Measurements from ENCODE around the gene TRMT61A. TPM values are rescaled to one million over a fixed set of nuclear protein-coding genes. Genes with fewer than 3 reads are reported as not detected.

Gene TRMT61A
- total and polyA plus RNA-seq, 2 of the 13 experiments (the other 11 are each of a cell fraction or from before 2014, with no cell fraction given): 6.5 to 13.6 TPM

DNA sequence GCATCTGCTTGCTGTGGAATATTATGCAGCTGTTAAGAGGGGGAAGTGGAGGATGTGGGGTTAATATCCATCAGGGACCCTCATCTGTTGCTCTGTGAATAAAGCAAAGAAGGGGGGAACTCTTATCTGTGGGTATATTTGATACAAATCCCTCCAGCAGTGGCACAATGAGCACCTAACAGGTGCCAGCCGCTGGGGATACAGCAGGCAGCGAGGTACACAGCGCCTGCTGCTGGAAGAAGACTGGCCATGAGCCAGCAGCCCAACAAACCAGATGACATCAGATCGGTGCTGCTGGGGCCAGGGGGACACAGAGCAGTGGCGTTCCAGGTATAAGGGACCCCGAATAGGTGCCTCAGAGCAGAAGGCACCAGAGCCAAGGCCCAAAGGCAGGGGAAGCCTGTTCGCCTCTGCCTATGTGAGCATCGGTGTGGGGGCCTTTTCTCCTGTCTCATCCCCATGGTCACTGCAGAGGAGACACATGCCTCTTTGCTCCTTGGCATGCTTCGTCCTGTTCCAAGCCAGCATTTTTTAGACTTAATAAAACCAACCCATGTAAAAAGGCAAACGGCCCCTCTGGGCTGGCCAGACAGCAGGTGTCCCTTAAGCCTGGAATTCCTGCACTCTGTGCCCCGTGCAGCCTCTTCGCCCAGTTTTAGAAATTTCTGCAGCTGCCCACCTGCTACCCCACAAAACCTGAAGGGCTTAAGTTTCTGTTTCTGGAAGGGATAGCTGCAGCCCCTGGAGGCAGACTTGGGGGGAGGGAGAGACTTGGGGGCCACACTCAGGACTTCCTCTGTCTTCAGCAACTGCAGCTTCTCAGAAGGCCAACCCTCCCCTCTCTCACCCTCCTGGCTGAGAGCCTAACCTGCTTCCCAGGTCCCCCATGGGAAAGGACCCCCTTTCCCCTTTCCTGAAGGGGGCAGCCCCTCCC, 4.7 kb upstream of the TRMT61A start (continued):
- TF ChIP-seq ZNF781 (CRISPR knock-in tag; IDR thresholded peaks at IDR 0.05; ENCODE audit: borderline replicate concordance, not compliant biosample characterization): no peak
- TF ChIP-seq ZNF652 (CRISPR knock-in tag; IDR thresholded peaks at IDR 0.05; ENCODE audit: borderline replicate concordance, low read depth): no peak
- TF ChIP-seq ZNF337 (CRISPR knock-in tag; IDR thresholded peaks at IDR 0.05; ENCODE audit: borderline replicate concordance, low read depth): no peak
- TF ChIP-seq ZNF256 (CRISPR knock-in tag; conservative IDR thresholded peaks at IDR 0.05): 0 out of 2 replicates have a peak, but pooled peaks have one; percentile 39
- TF ChIP-seq MYC (CRISPR knock-in tag; IDR thresholded peaks at IDR 0.05; ENCODE audit: borderline replicate concordance): no peak
- no peak for TF ChIP-seq ZNF775 (CRISPR knock-in tag; IDR thresholded peaks at IDR 0.05; ENCODE audit: borderline replicate concordance)
- TF ChIP-seq, protein P1, sequence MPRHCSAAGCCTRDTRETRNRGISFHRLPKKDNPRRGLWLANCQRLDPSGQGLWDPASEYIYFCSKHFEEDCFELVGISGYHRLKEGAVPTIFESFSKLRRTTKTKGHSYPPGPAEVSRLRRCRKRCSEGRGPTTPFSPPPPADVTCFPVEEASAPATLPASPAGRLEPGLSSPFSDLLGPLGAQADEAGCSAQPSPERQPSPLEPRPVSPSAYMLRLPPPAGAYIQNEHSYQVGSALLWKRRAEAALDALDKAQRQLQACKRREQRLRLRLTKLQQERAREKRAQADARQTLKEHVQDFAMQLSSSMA (CRISPR knock-in tag; IDR thresholded peaks at IDR 0.05): no peak
- peak; percentile 47 for TF ChIP-seq AGO1 (IDR thresholded peaks at IDR 0.05; ENCODE audit: low read depth, low read length, poor library complexity, severe bottlenecking)
- no peak for TF ChIP-seq SNRNP70 (IDR thresholded peaks at IDR 0.05; ENCODE audit: low read depth, low read length)
- TF ChIP-seq, protein P2, sequence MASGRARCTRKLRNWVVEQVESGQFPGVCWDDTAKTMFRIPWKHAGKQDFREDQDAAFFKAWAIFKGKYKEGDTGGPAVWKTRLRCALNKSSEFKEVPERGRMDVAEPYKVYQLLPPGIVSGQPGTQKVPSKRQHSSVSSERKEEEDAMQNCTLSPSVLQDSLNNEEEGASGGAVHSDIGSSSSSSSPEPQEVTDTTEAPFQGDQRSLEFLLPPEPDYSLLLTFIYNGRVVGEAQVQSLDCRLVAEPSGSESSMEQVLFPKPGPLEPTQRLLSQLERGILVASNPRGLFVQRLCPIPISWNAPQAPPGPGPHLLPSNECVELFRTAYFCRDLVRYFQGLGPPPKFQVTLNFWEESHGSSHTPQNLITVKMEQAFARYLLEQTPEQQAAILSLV (CRISPR knock-in tag; IDR thresholded peaks at IDR 0.05; ENCODE audit: borderline replicate concordance): no peak
- TF ChIP-seq, protein P3, sequence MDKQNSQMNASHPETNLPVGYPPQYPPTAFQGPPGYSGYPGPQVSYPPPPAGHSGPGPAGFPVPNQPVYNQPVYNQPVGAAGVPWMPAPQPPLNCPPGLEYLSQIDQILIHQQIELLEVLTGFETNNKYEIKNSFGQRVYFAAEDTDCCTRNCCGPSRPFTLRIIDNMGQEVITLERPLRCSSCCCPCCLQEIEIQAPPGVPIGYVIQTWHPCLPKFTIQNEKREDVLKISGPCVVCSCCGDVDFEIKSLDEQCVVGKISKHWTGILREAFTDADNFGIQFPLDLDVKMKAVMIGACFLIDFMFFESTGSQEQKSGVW (CRISPR knock-in tag; IDR thresholded peaks at IDR 0.05; ENCODE audit: borderline replicate concordance): no peak
- TF ChIP-seq EZH2 (conservative IDR thresholded peaks at IDR 0.05; ENCODE audit: low read depth, low read length): no peak
- TF ChIP-seq SAP130 (CRISPR knock-in tag; IDR thresholded peaks at IDR 0.05; ENCODE audit: low read depth): no peak
- no peak for TF ChIP-seq PAF1 (CRISPR knock-in tag; IDR thresholded peaks at IDR 0.05)
- no peak for TF ChIP-seq ZNF329 (CRISPR knock-in tag; IDR thresholded peaks at IDR 0.05; ENCODE audit: low read depth)
- TF ChIP-seq ZMYM2 (CRISPR knock-in tag; IDR thresholded peaks at IDR 0.05): 0 out of 2 replicates have a peak, but pooled peaks have one; percentile 58
- TF ChIP-seq, protein P4, sequence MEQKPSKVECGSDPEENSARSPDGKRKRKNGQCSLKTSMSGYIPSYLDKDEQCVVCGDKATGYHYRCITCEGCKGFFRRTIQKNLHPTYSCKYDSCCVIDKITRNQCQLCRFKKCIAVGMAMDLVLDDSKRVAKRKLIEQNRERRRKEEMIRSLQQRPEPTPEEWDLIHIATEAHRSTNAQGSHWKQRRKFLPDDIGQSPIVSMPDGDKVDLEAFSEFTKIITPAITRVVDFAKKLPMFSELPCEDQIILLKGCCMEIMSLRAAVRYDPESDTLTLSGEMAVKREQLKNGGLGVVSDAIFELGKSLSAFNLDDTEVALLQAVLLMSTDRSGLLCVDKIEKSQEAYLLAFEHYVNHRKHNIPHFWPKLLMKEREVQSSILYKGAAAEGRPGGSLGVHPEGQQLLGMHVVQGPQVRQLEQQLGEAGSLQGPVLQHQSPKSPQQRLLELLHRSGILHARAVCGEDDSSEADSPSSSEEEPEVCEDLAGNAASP (CRISPR knock-in tag; IDR thresholded peaks at IDR 0.05; ENCODE audit: borderline replicate concordance): no peak
- no peak for TF ChIP-seq TBX2 (CRISPR knock-in tag; IDR thresholded peaks at IDR 0.05; ENCODE audit: borderline replicate concordance)
- TF ChIP-seq XBP1 (CRISPR knock-in tag; IDR thresholded peaks at IDR 0.05): no peak
- no peak for TF ChIP-seq ZNF547 (CRISPR knock-in tag; IDR thresholded peaks at IDR 0.05)
- TF ChIP-seq DMAP1 (CRISPR knock-in tag; IDR thresholded peaks at IDR 0.05): no peak
